WTC11 (cell line): ENCODE data around the gene IKZF2. TPM values are rescaled to one million over a fixed set of nuclear protein-coding genes. Genes with fewer than 3 reads are reported as not detected.

ENCODE experiments used
- ATAC-seq: fragments of 200-7000 bp; cut with Tn5 transposase; 2 replicates; pipeline ENCODE4 v1.10.0; 2021; ENCODE audit warnings: mild to moderate bottlenecking, moderate library complexity
- CTCF ChIA-PET: fragments of 300-600 bp; sonication (Branson Sonifier 250); formaldehyde crosslinking; loops from one replicate; lab custom pipeline; 2021; ENCODE audit warnings: antibody characterized with exemption; lab: Charles Lee
- POLR2A ChIA-PET: fragments of 350-600 bp; sonication (Branson Sonifier 250); formaldehyde crosslinking; loops from one replicate; lab custom pipeline; 2021; ENCODE audit warnings: antibody characterized with exemption; lab: Charles Lee
- DNase-seq: peaks from one replicate; pipeline ENCODE4 v3.0.0; 2021; ENCODE audit warnings: low spot score
- H3K27ac Mint-ChIP-seq: 2 replicates; pipeline ENCODE4 v1.8.0; 2021; ENCODE audit warnings: mixed read lengths
- H3K27me3 Mint-ChIP-seq: 2 replicates; pipeline ENCODE4 v1.8.0; 2021; ENCODE audit warnings: low read depth, mild to moderate bottlenecking, moderate library complexity, mixed read lengths
- H3K36me3 Mint-ChIP-seq: 2 replicates; pipeline ENCODE4 v1.8.0; 2021; ENCODE audit warnings: mixed read lengths
- H3K4me1 Mint-ChIP-seq: 2 replicates; pipeline ENCODE4 v1.8.0; 2022; ENCODE audit warnings: mixed read lengths
- H3K4me3 Mint-ChIP-seq: 2 replicates; pipeline ENCODE4 v1.8.0; 2021; ENCODE audit warnings: mild to moderate bottlenecking, moderate library complexity, mixed read lengths
- H3K9me3 Mint-ChIP-seq: 2 replicates; pipeline ENCODE4 v1.8.0; 2021; ENCODE audit warnings: mixed read lengths
- E2F1 ChIP-seq: sonication (generic); formaldehyde crosslinking; IDR thresholded peaks from 2 replicates; pipeline ENCODE4 v1.8.0; 2022; ENCODE audit warnings: mild to moderate bottlenecking, missing genetic modification reagents
- FOXJ3 ChIP-seq: sonication (generic); formaldehyde crosslinking; IDR thresholded peaks from 2 replicates; pipeline ENCODE4 v1.9.0; 2021; ENCODE audit warnings: missing genetic modification reagents, mild to moderate bottlenecking, borderline replicate concordance
- FOXP1 ChIP-seq: sonication (generic); formaldehyde crosslinking; IDR thresholded peaks from 2 replicates; pipeline ENCODE4 v1.8.0; 2022; ENCODE audit warnings: missing genetic modification reagents, mild to moderate bottlenecking, moderate library complexity, borderline replicate concordance
- KAT7 ChIP-seq: sonication (generic); formaldehyde crosslinking; IDR thresholded peaks from 2 replicates; pipeline ENCODE4 v1.8.1; 2023; ENCODE audit warnings: missing genetic modification reagents, mild to moderate bottlenecking, borderline replicate concordance
- MXD4 ChIP-seq: fragments of 250-450 bp; sonication (Bioruptor Pico); IDR thresholded peaks from 2 replicates; pipeline ENCODE4 v1.8.0; 2021; ENCODE audit warnings: mild to moderate bottlenecking, moderate library complexity, borderline replicate concordance
- MYBL2 ChIP-seq: sonication (generic); formaldehyde crosslinking; IDR thresholded peaks from 2 replicates; pipeline ENCODE4 v1.8.1; 2023; ENCODE audit warnings: mild to moderate bottlenecking, moderate library complexity, missing genetic modification reagents
- NR1H2 ChIP-seq: sonication (generic); formaldehyde crosslinking; IDR thresholded peaks from 2 replicates; pipeline ENCODE4 v1.9.0; 2021; ENCODE audit warnings: mild to moderate bottlenecking, moderate library complexity, missing genetic modification reagents
- TEAD1 ChIP-seq: sonication (generic); formaldehyde crosslinking; IDR thresholded peaks from 2 replicates; pipeline ENCODE4 v1.8.0; 2022; ENCODE audit warnings: mild to moderate bottlenecking, missing genetic modification reagents
- TP53 ChIP-seq: sonication (generic); formaldehyde crosslinking; IDR thresholded peaks from 2 replicates; pipeline ENCODE4 v1.8.1; 2023; ENCODE audit warnings: mild to moderate bottlenecking, missing genetic modification reagents
- ZMAT4 ChIP-seq: fragments of 250-450 bp; sonication (Bioruptor Pico); IDR thresholded peaks from 2 replicates; pipeline ENCODE4 v1.9.0; 2021; ENCODE audit warnings: mild to moderate bottlenecking
- ZNF121 ChIP-seq: sonication (generic); formaldehyde crosslinking; IDR thresholded peaks from 2 replicates; pipeline ENCODE4 v1.8.0; 2023; ENCODE audit warnings: missing genetic modification reagents
- ZNF232 ChIP-seq: sonication (generic); formaldehyde crosslinking; IDR thresholded peaks from 2 replicates; pipeline ENCODE4 v1.8.0; 2022; ENCODE audit warnings: mild to moderate bottlenecking, missing genetic modification reagents
- ZNF396 ChIP-seq: fragments of 250-450 bp; sonication (Bioruptor Pico); IDR thresholded peaks from 2 replicates; pipeline ENCODE4 v1.8.0; 2021; ENCODE audit warnings: mild to moderate bottlenecking, moderate library complexity, borderline replicate concordance
- ZNF423 ChIP-seq: fragments of 250-450 bp; sonication (Bioruptor Pico); IDR thresholded peaks from 2 replicates; pipeline ENCODE4 v2.1.2; 2022; ENCODE audit warnings: mild to moderate bottlenecking, moderate library complexity
- ZNF532 ChIP-seq: fragments of 250-450 bp; sonication (Bioruptor Pico); IDR thresholded peaks from 2 replicates; pipeline ENCODE4 v1.9.0; 2021; ENCODE audit warnings: mild to moderate bottlenecking, borderline replicate concordance
- total RNA-seq: library from RNA; stranded (reverse); gene quantifications from 3 replicates; pipeline ENCODE4 v1.2.3, GENCODE V29; 2021
- TF ChIP-seq, protein P1 (sequence below): sonication (generic); formaldehyde crosslinking; IDR thresholded peaks from 2 replicates; pipeline ENCODE4 v1.8.0; 2022; ENCODE audit warnings: missing genetic modification reagents

The IKZF2 gene
- total RNA-seq, 1 experiment from 2014 or later, result 4.2 TPM

DNA sequence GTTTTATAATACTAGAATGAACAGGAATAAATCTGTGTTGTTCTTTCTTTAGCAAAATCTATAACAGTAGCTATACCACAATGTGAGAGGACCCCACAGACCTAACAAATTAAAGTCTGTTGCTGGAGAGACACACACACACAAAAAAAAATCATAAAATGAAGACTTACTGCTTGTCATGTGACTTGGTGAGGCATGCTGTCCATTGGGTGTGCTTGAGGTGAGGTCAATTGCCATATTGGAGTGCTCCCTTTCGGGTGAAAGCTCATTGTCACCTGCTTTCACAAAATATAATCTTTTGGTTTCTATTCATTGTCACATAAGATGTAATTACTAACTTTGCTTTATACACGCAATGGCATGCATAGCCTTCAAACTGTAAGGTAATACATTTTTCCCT, 3.9 kb downstream of the IKZF2 start:
- no peak for DNase-seq
- no peaks in the 10 kb centered on the region; the same call in 1 of the 2 replicates for H3K27me3 Mint-ChIP-seq
- H3K9me3 Mint-ChIP-seq, result no peaks in the 10 kb centered on the region
- ChIA-PET CTCF (no interaction called here), POLR2A (no interaction called here)
- TF ChIP-seq ZNF423 (CRISPR knock-in tag) (no peak), KAT7 (no peak), NR1H2 (CRISPR knock-in tag) (no peak)
- H3K4me3 Mint-ChIP-seq, result no peak overlapping the region
- H3K36me3 Mint-ChIP-seq, result no peaks in the 10 kb centered on the region
- no peak overlapping the region for H3K27ac Mint-ChIP-seq
- ATAC-seq, result no peak
- peaks cover 17% of the 10 kb centered on the region for H3K4me1 Mint-ChIP-seq

DNA sequence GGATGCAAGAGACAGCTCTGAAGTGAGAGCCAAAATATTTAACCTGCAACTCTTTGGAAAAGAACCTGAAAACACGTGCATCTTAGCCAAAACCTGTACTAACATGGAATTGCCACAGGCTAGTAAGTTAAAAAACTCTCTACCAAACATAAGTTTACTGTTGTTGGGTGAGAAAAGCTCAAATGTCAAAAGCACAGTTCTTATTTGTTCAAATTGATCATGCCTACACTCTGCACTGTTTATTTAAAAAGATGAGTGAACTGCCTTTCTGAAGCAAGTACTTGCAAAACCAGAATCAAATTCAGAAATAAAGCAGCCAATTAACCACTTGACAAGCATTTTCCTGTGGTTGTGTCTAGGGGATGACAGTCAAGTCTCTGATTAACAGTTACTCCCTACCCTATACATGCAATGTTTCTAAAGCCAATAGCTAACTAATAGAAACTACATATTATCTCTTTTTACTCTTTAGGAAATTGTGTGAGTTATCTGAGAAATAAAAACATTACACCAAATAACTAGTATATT, 5.6 kb downstream of the IKZF2 start:
- TF ChIP-seq TP53 (no peak), MYBL2 (no peak), MXD4 (CRISPR knock-in tag) (no peak), ZNF121 (CRISPR knock-in tag) (no peak), FOXJ3 (no peak), TEAD1 (no peak), E2F1 (CRISPR knock-in tag) (no peak), ZNF532 (CRISPR knock-in tag) (no peak), ZMAT4 (CRISPR knock-in tag) (no peak), ZNF396 (CRISPR knock-in tag) (no peak), ZNF232 (CRISPR knock-in tag) (no peak), FOXP1 (no peak)
- TF ChIP-seq, protein P1, sequence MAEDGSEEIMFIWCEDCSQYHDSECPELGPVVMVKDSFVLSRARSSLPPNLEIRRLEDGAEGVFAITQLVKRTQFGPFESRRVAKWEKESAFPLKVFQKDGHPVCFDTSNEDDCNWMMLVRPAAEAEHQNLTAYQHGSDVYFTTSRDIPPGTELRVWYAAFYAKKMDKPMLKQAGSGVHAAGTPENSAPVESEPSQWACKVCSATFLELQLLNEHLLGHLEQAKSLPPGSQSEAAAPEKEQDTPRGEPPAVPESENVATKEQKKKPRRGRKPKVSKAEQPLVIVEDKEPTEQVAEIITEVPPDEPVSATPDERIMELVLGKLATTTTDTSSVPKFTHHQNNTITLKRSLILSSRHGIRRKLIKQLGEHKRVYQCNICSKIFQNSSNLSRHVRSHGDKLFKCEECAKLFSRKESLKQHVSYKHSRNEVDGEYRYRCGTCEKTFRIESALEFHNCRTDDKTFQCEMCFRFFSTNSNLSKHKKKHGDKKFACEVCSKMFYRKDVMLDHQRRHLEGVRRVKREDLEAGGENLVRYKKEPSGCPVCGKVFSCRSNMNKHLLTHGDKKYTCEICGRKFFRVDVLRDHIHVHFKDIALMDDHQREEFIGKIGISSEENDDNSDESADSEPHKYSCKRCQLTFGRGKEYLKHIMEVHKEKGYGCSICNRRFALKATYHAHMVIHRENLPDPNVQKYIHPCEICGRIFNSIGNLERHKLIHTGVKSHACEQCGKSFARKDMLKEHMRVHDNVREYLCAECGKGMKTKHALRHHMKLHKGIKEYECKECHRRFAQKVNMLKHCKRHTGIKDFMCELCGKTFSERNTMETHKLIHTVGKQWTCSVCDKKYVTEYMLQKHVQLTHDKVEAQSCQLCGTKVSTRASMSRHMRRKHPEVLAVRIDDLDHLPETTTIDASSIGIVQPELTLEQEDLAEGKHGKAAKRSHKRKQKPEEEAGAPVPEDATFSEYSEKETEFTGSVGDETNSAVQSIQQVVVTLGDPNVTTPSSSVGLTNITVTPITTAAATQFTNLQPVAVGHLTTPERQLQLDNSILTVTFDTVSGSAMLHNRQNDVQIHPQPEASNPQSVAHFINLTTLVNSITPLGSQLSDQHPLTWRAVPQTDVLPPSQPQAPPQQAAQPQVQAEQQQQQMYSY (CRISPR knock-in tag), result no peak
- DNase-seq (no peak), ATAC-seq (no peak)
- H3K4me3 Mint-ChIP-seq, result no peak overlapping the region
- H3K4me1 Mint-ChIP-seq, result peaks cover 12% of the 10 kb centered on the region
- ChIA-PET CTCF (no interaction called here), POLR2A (no interaction called here)
- H3K27ac Mint-ChIP-seq, result no peak overlapping the region
- no peaks in the 10 kb centered on the region for H3K27me3 Mint-ChIP-seq
- no peaks in the 10 kb centered on the region for H3K9me3 Mint-ChIP-seq
- H3K36me3 Mint-ChIP-seq, result no peaks in the 10 kb centered on the region
